ENCODE data around the gene PIP4K2B.

DNA sequence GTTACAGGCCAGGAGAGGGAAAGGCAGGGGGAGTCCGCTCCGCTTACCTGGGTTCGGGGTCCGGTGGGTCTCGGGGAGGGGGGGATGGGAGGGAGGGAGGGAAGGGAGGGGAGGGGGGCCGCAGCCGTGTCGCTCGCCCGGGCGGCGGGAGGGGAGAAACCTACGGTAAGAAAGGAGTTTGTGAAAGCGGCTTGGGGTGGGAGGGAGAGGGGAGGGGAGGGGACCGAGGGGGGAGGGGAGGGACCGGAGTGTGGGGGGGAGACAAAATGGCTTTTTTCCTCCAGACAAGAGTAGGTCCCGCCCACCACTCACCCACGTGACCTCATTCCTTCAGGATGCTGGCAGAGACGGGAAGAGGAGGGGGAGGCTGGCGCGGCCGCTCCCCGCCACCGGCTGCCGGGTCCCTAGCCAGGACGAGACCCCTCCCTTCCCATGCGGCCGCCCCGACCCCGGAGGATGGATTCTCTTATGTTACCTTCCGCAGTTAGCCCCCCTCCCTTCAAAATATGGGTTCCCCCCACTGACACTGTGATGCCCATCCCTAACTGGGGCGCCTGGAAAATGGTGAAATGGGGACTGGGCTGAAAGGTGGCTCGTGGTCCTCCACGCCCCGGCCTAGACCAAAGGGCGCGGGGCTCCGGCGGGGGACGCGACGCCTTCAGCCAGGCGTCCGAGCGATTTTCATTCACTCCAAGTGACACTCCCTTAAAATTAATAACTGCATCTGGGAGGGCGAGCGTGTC lies 51.0 kb downstream of the PIP4K2B start, which contains the start of gene PCGF2:
- TF ChIP-seq EZH2 (IDR thresholded peaks at IDR 0.05; ENCODE audit: insufficient read depth, poor library complexity, severe bottlenecking) (no peak), EZH2phosphoT487 (IDR thresholded peaks at IDR 0.05; ENCODE audit: insufficient read depth, low read depth) (no peak)

Data from GM23248 (cell line).